GM23338 (cell line): Measurements from ENCODE around the gene MICAL2. TPM values are rescaled to one million over a fixed set of nuclear protein-coding genes. Genes with fewer than 3 reads are reported as not detected.

ENCODE experiments used
- ATAC-seq: fragments of 200-7000 bp; cut with Tn5 transposase; 3 replicates; pipeline ENCODE4 v1.9.1; 2020
- DNase-seq: peaks from one replicate; pipeline ENCODE4 v3.0.0-alpha.2; 2015; ENCODE audit warnings: low spot score
- H2AFZ ChIP-seq: fragments of 200-600 bp; sonication (generic); 2 replicates; pipeline ENCODE4 v1.8.0; 2016; ENCODE audit warnings: antibody characterized with exemption, mild to moderate bottlenecking, moderate library complexity
- H3F3A ChIP-seq: fragments of 200-600 bp; sonication (generic); replicated peaks from 2 replicates; pipeline ENCODE4 v1.8.0; 2017; ENCODE audit warnings: antibody characterized with exemption, mixed run types, low read depth
- H3K27ac ChIP-seq: fragments of 200-600 bp; sonication (generic); 2 replicates; pipeline ENCODE4 v1.6.1; 2016; ENCODE audit warnings: low read depth
- H3K27me3 ChIP-seq: fragments of 200-600 bp; sonication (generic); 2 replicates; pipeline ENCODE4 v1.8.0; 2016; ENCODE audit warnings: mild to moderate bottlenecking, mixed run types, moderate library complexity; ENCODE audit not compliant: insufficient read depth
- H3K36me3 ChIP-seq: fragments of 200-600 bp; sonication (generic); 2 replicates; pipeline ENCODE4 v1.8.0; 2016; ENCODE audit warnings: mild to moderate bottlenecking; ENCODE audit not compliant: insufficient read depth
- H3K4me1 ChIP-seq: fragments of 200-600 bp; sonication (generic); 2 replicates; pipeline ENCODE4 v1.8.0; 2016; ENCODE audit warnings: mild to moderate bottlenecking, moderate library complexity; ENCODE audit not compliant: insufficient read depth
- H3K4me2 ChIP-seq: fragments of 200-600 bp; sonication (generic); 2 replicates; pipeline ENCODE4 v1.7.1; 2017; ENCODE audit warnings: mixed run types
- H3K4me3 ChIP-seq: fragments of 200-600 bp; sonication (generic); 2 replicates; pipeline ENCODE4 v1.6.1; 2016; ENCODE audit warnings: mixed run types
- H3K79me2 ChIP-seq: fragments of 200-600 bp; sonication (generic); replicated peaks from 2 replicates; pipeline ENCODE4 v1.8.0; 2017; ENCODE audit warnings: mild to moderate bottlenecking; ENCODE audit not compliant: insufficient read depth
- H3K9me2 ChIP-seq: fragments of 200-600 bp; sonication (generic); 2 replicates; pipeline ENCODE4 v1.8.0; 2017; ENCODE audit not compliant: insufficient read depth
- H4K20me1 ChIP-seq: fragments of 200-600 bp; sonication (generic); replicated peaks from 2 replicates; pipeline ENCODE4 v1.8.0; 2017; ENCODE audit warnings: mild to moderate bottlenecking; ENCODE audit not compliant: insufficient read depth
- H3K27ac Mint-ChIP-seq: 2 replicates; pipeline ENCODE4 v1.8.0; 2020; ENCODE audit warnings: inconsistent platforms, mild to moderate bottlenecking, moderate library complexity, mixed read lengths
- H3K27me3 Mint-ChIP-seq: 3 replicates; pipeline ENCODE4 v1.8.0; 2022; ENCODE audit warnings: low read depth, mild to moderate bottlenecking, moderate library complexity, mixed read lengths, inconsistent platforms; ENCODE audit not compliant: insufficient read depth, poor library complexity
- H3K36me3 Mint-ChIP-seq: 3 replicates; pipeline ENCODE4 v1.8.0; 2021; ENCODE audit warnings: low read depth, mild to moderate bottlenecking, inconsistent platforms, moderate library complexity, mixed read lengths
- H3K4me1 Mint-ChIP-seq: 3 replicates; pipeline ENCODE4 v1.8.0; 2020; ENCODE audit warnings: mild to moderate bottlenecking, inconsistent platforms, mixed read lengths
- H3K4me3 Mint-ChIP-seq: 3 replicates; pipeline ENCODE4 v1.8.0; 2021; ENCODE audit warnings: moderate library complexity, mild to moderate bottlenecking, inconsistent platforms, mixed read lengths
- H3K9me3 Mint-ChIP-seq: 3 replicates; pipeline ENCODE4 v1.8.0; 2020; ENCODE audit warnings: moderate library complexity, mild to moderate bottlenecking, inconsistent platforms, mixed read lengths
- EZH2 ChIP-seq: fragments of 200-600 bp; sonication (generic); IDR thresholded peaks from one replicate; pipeline ENCODE4 v1.8.0; 2017; ENCODE audit warnings: antibody characterized with exemption, mild to moderate bottlenecking, low read depth; ENCODE audit not compliant: unreplicated experiment
- EZH2phosphoT487 ChIP-seq: fragments of 200-600 bp; sonication (generic); IDR thresholded peaks from one replicate; pipeline ENCODE4 v1.8.1; 2018; ENCODE audit warnings: antibody characterized with exemption; ENCODE audit not compliant: unreplicated experiment
- JUNB ChIP-seq: IDR thresholded peaks from one replicate; pipeline ENCODE4 v1.6.1; 2016; ENCODE audit warnings: antibody characterized with exemption; ENCODE audit not compliant: unreplicated experiment
- NANOG ChIP-seq: IDR thresholded peaks from 2 replicates; pipeline ENCODE4 v1.6.1; 2016; ENCODE audit warnings: antibody characterized with exemption, borderline replicate concordance
- POLR2AphosphoS5 ChIP-seq: IDR thresholded peaks from 2 replicates; pipeline ENCODE4 v1.6.1; 2016; ENCODE audit warnings: antibody characterized with exemption, low read depth
- STAT1 ChIP-seq: IDR thresholded peaks from one replicate; pipeline ENCODE4 v1.6.1; 2016; ENCODE audit warnings: antibody characterized with exemption; ENCODE audit not compliant: unreplicated experiment
- ZNF114 ChIP-seq: fragments of 250-450 bp; sonication (Bioruptor Pico); IDR thresholded peaks from 2 replicates; pipeline ENCODE4 v1.5.0; 2020; ENCODE audit warnings: mild to moderate bottlenecking, moderate library complexity
- ZNF331 ChIP-seq: fragments of 250-450 bp; sonication (Bioruptor Pico); IDR thresholded peaks from 2 replicates; pipeline ENCODE4 v1.5.0; 2020; ENCODE audit warnings: low read depth, mild to moderate bottlenecking, moderate library complexity
- polyA plus RNA-seq: library from polyadenylated mRNA; unstranded; fragments of >200 nt; fragmentation: Nextera tagmentation; extraction: Ambion mirVana; gene quantifications from 2 replicates; pipeline ENCODE4 v1.2.1, GENCODE V29; 2016
- total RNA-seq: library from RNA; depleted of rRNA; stranded (reverse); fragments of >200 nt; shearing (Covaris generic); gene quantifications from 2 replicates; pipeline ENCODE4 v1.2.3, GENCODE V29; 2014
- TF ChIP-seq, protein P1 (sequence below), 2 experiments: fragments of 200-600 bp in 1 of 2; sonication (generic) in 1 of 2; conservative IDR thresholded peaks; 2 replicates each; pipeline versions ENCODE4 v1.5.1 to v1.6.1; 2016 to 2017; ENCODE audit warnings: antibody characterized with exemption in 2 of 2, low read depth in 2 of 2, mild to moderate bottlenecking in 2 of 2, moderate library complexity in 1 of 2
- TF ChIP-seq, protein P2 (sequence below): IDR thresholded peaks from one replicate; pipeline ENCODE4 v1.6.1; 2018; ENCODE audit warnings: antibody characterized with exemption; ENCODE audit not compliant: unreplicated experiment
- TF ChIP-seq, protein P3 (sequence below): fragments of 250-450 bp; sonication (Bioruptor Pico); IDR thresholded peaks from 2 replicates; pipeline ENCODE4 v1.5.0; 2020; ENCODE audit warnings: mild to moderate bottlenecking, moderate library complexity

Gene MICAL2
- total and polyA plus RNA-seq, 2 experiments from 2014 or later = 0.66 to 1.4 TPM

DNA sequence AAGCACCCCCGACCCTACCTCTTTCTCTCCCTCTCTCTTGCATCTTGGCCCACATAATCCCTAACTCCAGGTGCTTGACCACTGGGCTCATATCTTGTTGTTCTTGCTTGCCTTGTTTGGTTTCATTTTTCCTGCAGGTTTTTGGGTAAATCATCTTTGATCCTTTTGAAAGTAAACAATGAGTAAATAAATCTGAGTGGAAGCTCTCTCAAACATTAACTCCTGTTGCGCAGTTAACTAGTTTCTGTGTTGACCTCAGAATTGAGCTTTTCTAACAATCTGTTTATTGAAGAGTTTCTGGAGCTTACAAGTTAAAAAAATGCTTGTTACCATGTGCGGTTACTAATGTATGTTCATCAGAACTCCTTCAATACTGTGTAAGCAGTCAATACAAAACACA is 38.8 kb upstream of the MICAL2 start (continued):
- TF ChIP-seq EZH2phosphoT487 = no peak
- TF ChIP-seq, protein P1, sequence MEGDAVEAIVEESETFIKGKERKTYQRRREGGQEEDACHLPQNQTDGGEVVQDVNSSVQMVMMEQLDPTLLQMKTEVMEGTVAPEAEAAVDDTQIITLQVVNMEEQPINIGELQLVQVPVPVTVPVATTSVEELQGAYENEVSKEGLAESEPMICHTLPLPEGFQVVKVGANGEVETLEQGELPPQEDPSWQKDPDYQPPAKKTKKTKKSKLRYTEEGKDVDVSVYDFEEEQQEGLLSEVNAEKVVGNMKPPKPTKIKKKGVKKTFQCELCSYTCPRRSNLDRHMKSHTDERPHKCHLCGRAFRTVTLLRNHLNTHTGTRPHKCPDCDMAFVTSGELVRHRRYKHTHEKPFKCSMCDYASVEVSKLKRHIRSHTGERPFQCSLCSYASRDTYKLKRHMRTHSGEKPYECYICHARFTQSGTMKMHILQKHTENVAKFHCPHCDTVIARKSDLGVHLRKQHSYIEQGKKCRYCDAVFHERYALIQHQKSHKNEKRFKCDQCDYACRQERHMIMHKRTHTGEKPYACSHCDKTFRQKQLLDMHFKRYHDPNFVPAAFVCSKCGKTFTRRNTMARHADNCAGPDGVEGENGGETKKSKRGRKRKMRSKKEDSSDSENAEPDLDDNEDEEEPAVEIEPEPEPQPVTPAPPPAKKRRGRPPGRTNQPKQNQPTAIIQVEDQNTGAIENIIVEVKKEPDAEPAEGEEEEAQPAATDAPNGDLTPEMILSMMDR (conservative IDR thresholded peaks at IDR 0.05; ENCODE audit: low read depth in 2 of 2) = no peak
- no peak for TF ChIP-seq POLR2AphosphoS5
- TF ChIP-seq JUNB = no peak

DNA sequence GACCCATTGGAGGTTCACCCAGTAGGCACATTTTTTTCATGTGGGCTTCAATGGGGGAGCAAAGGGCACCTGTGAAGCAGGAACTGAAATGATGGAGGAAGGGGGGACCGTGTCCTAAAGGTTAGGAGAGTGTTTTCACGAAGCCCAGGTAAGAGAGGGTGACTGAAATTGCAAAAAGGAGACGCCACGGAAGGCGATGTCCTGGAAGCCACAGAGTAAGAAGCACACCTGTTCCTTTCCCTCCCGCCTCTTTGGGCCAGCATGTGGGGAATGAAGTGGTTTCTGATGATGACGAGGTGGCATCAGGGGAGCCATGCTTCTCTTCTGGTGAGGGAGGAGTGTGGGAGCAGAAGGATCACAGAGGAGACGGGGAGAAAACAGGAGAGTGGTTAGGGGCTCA is 37.0 kb upstream of the MICAL2 start:
- Histone ChIP-seq H3K4me1 (no peaks in the 10 kb centered on the region), H3F3A (no peaks in the 10 kb centered on the region), H3K27me3 (no peaks in the 10 kb centered on the region), H2AFZ (0 out of 2 replicates have a peak overlapping the region, but pooled peaks have one; percentile 5), H3K4me2 (no peak overlapping the region), H4K20me1 (no peaks in the 10 kb centered on the region), H3K27ac (no peak overlapping the region), H3K79me2 (no peaks in the 10 kb centered on the region), H3K9me2 (no peaks in the 10 kb centered on the region), H3K4me3 (no peak overlapping the region), H3K36me3 (no peaks in the 10 kb centered on the region)
- H3K9me3 Mint-ChIP-seq = no peaks in the 10 kb centered on the region
- no peak overlapping the region for H3K27ac Mint-ChIP-seq
- ATAC-seq (no peak), DNase-seq (no peak)
- H3K4me3 Mint-ChIP-seq = no peak overlapping the region
- peaks cover 8% of the 10 kb centered on the region for H3K27me3 Mint-ChIP-seq
- H3K36me3 Mint-ChIP-seq = no peaks in the 10 kb centered on the region
- peaks cover 6% of the 10 kb centered on the region; the same call in 1 of the 3 replicates for H3K4me1 Mint-ChIP-seq
- TF ChIP-seq NANOG = no peak
- TF ChIP-seq ZNF331 (CRISPR knock-in tag) = no peak
- TF ChIP-seq JUNB = no peak
- TF ChIP-seq, protein P2, sequence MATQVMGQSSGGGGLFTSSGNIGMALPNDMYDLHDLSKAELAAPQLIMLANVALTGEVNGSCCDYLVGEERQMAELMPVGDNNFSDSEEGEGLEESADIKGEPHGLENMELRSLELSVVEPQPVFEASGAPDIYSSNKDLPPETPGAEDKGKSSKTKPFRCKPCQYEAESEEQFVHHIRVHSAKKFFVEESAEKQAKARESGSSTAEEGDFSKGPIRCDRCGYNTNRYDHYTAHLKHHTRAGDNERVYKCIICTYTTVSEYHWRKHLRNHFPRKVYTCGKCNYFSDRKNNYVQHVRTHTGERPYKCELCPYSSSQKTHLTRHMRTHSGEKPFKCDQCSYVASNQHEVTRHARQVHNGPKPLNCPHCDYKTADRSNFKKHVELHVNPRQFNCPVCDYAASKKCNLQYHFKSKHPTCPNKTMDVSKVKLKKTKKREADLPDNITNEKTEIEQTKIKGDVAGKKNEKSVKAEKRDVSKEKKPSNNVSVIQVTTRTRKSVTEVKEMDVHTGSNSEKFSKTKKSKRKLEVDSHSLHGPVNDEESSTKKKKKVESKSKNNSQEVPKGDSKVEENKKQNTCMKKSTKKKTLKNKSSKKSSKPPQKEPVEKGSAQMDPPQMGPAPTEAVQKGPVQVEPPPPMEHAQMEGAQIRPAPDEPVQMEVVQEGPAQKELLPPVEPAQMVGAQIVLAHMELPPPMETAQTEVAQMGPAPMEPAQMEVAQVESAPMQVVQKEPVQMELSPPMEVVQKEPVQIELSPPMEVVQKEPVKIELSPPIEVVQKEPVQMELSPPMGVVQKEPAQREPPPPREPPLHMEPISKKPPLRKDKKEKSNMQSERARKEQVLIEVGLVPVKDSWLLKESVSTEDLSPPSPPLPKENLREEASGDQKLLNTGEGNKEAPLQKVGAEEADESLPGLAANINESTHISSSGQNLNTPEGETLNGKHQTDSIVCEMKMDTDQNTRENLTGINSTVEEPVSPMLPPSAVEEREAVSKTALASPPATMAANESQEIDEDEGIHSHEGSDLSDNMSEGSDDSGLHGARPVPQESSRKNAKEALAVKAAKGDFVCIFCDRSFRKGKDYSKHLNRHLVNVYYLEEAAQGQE = no peak
- TF ChIP-seq STAT1 = no peak
- TF ChIP-seq, protein P1 (conservative IDR thresholded peaks at IDR 0.05; ENCODE audit: low read depth in 2 of 2) = no peak
- TF ChIP-seq EZH2 = no peak
- TF ChIP-seq POLR2AphosphoS5 = no peak
- TF ChIP-seq, protein P3, sequence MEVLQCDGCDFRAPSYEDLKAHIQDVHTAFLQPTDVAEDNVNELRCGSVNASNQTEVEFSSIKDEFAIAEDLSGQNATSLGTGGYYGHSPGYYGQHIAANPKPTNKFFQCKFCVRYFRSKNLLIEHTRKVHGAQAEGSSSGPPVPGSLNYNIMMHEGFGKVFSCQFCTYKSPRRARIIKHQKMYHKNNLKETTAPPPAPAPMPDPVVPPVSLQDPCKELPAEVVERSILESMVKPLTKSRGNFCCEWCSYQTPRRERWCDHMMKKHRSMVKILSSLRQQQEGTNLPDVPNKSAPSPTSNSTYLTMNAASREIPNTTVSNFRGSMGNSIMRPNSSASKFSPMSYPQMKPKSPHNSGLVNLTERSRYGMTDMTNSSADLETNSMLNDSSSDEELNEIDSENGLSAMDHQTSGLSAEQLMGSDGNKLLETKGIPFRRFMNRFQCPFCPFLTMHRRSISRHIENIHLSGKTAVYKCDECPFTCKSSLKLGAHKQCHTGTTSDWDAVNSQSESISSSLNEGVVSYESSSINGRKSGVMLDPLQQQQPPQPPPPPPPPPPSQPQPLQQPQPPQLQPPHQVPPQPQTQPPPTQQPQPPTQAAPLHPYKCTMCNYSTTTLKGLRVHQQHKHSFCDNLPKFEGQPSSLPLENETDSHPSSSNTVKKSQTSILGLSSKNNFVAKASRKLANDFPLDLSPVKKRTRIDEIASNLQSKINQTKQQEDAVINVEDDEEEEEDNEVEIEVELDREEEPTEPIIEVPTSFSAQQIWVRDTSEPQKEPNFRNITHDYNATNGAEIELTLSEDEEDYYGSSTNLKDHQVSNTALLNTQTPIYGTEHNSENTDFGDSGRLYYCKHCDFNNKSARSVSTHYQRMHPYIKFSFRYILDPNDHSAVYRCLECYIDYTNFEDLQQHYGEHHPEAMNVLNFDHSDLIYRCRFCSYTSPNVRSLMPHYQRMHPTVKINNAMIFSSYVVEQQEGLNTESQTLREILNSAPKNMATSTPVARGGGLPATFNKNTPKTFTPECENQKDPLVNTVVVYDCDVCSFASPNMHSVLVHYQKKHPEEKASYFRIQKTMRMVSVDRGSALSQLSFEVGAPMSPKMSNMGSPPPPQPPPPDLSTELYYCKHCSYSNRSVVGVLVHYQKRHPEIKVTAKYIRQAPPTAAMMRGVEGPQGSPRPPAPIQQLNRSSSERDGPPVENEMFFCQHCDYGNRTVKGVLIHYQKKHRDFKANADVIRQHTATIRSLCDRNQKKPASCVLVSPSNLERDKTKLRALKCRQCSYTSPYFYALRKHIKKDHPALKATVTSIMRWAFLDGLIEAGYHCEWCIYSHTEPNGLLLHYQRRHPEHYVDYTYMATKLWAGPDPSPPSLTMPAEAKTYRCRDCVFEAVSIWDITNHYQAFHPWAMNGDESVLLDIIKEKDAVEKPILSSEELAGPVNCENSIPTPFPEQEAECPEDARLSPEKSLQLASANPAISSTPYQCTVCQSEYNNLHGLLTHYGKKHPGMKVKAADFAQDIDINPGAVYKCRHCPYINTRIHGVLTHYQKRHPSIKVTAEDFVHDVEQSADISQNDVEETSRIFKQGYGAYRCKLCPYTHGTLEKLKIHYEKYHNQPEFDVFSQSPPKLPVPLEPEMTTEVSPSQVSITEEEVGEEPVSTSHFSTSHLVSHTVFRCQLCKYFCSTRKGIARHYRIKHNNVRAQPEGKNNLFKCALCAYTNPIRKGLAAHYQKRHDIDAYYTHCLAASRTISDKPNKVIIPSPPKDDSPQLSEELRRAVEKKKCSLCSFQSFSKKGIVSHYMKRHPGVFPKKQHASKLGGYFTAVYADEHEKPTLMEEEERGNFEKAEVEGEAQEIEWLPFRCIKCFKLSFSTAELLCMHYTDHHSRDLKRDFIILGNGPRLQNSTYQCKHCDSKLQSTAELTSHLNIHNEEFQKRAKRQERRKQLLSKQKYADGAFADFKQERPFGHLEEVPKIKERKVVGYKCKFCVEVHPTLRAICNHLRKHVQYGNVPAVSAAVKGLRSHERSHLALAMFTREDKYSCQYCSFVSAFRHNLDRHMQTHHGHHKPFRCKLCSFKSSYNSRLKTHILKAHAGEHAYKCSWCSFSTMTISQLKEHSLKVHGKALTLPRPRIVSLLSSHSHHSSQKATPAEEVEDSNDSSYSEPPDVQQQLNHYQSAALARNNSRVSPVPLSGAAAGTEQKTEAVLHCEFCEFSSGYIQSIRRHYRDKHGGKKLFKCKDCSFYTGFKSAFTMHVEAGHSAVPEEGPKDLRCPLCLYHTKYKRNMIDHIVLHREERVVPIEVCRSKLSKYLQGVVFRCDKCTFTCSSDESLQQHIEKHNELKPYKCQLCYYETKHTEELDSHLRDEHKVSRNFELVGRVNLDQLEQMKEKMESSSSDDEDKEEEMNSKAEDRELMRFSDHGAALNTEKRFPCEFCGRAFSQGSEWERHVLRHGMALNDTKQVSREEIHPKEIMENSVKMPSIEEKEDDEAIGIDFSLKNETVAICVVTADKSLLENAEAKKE (CRISPR knock-in tag) = no peak
- TF ChIP-seq ZNF114 = no peak
